ENCODE measurements around the gene KCNA2.

Gene KCNA2

DNA sequence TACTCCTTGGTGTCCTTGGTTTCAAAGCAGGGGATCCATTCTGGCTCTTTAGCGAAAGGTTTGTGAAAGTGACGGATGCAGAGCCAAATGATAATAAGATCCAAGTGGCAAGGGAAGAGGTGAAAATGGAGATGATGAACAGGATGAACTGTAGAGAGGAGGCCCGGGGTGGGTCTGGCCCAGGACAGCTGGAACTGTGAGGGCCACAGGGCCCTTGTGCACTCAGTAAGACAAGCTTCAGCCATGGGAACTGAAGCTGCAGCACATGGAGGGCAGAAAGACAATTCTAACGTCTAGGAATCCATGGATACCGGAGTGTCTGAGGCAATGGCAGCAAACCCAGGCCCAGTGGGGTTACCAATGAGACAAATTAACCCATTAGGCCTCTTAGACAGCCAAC is 4.8 kb downstream of the KCNA2 start:
- no peak for DNase-seq

DNA sequence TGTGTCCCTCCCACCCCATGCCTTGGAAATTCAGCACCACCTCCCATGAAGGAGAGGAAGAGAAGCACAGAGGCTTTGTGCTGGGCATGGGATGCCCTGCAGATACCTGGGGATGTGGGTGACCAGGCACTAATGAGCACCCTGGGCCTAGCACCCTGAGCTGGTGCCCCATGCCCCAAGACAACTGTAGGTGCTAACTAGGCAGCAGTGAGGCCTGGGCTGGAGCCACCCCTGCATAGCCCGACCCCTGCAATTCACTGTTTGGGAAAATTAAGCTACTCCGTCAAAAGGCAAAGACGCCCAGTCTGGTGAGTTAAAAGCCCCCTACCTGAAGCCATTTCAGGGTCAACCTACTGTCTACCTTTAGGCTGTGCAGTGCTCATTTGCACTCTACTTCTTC is 5.4 kb downstream of the KCNA2 start:
- DNase-seq = no peak

DNA sequence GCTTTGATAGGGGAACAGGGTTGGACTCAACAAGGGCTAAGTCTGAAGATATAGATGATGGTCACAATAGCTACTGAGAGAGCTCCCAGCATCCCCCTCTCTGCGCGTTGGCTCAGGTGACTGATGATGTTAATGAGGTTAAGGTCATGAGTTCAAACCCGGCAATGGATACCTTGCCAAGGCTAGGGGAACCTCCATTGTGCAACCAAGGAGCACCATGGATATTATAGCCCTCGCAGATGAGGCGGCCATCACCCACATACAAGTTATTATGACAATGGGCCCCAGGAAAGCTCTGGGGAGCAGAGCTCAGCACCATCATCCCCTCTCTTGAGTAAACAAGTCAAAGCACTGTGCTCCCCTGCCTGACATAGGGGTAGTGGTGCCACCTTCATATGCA is 8.2 kb downstream of the KCNA2 start:
- no peak for DNase-seq

DNA sequence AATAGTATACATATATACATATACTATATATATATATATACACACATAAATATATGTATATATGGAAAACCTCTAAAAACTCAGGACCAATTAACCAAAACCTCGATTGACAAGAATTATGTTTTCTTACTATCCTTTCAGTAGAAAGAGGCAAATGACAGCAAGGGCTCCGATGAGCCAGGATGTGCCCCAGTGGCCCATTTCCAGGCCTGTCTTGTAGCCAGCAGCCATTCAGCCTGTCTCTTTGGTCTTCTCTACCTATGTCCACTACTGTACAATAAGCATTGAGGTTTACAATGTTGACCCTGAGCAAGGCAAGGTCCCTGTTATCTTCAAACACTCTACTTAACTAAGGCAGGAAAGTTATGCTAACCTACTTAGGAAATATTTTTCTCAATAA is 9.8 kb downstream of the KCNA2 start:
- no peak for DNase-seq

DNA sequence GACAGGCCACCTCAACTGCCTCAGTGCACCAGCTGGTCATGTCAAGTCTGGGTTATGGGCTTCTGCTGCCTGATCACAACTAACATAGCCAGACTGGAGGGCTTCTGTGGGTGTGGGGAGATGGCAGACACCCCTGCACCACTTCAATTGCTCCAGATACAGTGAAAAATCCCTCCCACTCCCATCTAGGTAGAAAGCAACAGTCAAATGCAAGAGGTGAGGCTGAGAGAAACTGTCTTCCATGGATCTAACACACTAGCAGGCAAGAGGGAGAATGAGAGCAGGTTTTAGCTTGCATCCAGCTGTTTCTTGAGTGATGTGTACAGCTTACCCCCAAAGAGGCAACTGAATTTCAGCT is 10.8 kb downstream of the KCNA2 start:
- no peak for DNase-seq

DNA sequence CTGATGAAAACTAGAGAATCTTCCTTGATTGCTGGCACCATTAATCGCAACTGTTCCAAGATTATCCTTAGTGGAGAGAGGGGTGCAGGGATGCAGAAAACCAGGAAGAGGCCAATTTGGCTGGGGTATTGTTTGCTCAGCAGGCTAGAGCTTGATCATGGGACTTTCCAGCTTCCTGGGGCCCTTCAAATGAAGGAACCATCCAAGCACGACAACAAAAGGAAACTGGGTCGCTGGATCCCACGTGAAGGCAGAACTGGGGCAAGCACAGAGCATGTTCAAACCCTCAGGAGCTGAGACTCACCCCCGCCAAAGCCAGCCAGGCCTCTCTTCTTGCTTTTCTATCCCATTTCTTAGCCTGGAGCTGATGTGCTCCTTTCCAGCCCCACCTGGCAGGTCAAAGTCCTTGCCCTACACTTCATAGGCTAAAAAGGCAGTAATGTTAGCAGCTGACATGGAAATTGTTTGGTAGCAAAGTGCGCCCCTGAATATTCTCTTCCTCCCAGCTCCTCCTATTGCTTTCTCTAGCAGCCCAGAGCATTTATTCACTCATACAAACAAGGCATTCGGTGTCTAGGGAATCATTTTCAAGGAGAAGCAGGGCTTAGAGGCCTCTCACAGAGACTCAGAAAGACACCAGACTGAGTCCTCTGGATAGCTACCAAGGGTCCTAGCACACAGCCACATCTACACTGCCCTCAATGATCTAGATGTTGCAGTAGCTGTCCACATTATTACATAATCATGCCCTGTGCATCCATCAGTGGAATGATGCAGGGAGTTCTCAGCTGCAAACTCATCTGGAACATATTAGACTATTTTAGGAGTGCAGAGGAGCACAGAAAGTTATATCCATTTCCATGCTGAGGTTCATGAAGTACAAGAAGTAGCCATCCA is 11.5 kb downstream of the KCNA2 start:
- no peak for DNase-seq

DNA sequence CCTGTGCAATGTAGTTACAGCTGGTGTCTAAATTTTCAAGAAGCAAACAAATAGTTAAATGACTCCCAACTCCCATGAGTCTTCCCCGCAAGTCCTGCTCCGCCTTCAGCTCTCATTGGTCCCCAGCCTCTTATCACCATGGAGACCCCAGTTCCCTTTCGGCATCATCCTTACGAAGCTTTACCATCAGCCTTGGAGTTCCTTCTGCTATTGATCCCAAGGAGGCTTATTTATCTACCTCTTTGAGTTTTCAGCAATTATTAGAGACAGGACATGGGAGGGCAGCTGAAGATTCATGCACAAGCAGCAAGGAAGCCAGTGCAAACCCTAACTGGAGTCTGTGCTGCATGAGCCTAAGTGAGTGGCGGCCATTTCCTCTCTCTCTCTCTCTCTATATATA is 12.3 kb downstream of the KCNA2 start:
- DNase-seq = no peak

DNA sequence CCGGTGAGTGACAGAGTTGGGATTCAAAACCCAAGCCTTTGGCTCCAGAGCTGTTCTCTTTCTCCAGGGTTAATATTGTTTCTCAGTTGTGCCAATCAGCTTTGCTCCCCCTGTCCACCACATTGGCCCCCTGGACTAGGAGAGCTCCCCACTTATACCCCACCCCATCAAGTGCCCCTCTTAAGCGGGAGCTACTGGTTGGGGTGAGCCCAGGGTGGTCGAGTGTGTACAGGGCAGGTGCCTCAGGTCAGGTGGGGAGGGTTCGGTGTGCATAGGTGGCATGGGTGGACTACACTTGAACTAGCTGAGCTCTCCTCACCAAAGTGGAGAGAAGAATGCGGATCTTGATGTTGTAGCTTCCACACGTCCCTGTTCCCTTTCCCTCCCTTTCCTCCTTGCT is 14.2 kb downstream of the KCNA2 start:
- no peak for DNase-seq

DNA sequence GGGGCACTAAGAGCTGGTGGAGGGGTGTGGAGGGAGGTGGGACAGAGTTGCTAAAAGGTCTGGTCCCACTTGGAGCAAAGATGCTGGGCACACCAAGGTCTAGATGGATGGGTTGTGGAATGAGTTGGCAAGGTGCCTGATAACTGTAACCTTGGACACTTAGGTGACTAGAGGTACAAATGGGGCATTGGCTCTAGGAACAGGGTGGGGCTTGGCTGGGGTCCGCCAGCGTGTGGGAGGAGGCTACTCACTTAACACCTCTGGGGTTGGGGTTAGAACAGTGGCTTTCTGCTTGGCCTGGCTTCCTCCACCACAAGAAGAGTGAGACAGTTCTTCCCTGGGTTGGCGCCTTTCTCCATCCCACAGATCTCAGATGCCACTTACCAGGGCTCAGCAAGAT is 17.2 kb downstream of the KCNA2 start:
- no peak for DNase-seq

DNA sequence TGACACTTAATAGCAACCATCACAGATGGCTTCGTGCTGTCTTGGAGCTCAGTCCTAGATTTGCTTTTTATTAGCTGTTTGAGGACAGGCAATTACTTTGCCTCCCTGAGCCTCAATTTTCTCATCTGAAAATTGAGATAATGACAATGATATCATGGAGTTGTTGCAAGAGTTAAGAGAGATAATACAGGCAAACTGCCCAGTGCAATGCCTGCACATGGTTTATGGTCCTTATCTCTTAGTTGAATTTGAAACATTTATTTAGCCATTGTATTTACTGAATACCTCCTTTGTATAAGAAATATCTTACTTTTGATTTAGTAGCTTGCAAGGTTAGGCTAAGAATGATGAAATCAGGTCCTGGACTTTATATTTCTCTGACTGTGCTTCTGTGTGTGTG is 17.7 kb downstream of the KCNA2 start:
- no peak for DNase-seq

DNA sequence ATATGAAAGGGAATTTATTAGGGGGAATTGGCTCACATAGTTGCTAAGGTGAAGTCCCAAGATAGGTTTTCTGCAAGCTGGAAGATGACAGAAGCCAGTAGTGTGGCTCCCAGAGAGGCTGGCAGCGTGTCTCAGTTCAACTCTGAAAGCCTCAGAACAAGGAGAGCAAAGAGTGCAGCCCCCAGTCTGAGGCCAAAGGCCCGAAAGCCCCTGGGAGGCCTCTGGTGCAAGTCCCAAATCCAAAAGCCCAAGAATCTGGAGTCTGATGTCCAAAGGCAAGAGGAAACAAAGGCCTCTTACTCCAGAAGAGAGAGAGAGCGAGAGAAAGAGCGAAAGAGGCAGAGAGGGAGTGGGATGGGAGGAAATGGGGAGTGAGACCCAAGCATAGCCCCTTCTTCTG is 18.3 kb downstream of the KCNA2 start:
- no peak for DNase-seq

DNA sequence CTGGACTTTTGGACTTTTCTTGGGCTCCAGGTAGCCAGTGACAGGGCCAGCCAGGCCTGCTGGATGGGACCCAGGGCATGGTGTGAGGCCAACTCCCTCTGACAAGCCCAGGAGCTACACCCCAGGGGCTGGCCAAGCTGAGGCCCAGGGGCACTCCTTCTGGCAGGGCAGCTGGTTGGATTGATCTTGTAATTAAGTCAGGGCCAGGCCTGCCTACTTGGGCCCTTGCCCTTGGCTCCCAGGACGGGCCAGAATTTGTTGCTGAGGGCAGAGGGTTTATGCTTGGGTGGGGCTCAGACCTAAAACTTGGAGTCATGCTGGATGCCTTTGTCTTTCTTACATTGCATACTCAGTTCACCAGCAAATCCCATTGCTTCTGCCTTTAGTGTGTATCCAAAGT is 20.7 kb downstream of the KCNA2 start:
- no peak for DNase-seq

DNA sequence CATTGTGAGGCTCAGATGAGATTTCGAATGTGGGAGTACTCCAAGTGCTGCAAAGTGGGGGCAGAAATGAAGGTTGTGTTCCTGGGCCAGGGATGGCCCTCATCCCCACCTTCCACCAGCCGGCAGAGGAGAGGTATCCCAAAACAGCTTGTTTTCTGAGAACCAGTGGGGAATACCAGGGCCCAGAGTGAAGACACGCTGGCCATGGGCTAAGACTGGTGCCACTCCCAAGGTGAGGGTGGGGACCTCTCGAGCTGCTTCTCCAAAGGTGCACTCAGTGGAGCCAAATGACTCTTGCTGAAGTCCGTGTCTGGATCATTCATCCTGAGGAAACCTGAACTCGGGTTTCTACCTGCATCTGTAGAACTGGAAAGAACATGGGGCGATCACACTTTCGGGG is 22.1 kb downstream of the KCNA2 start:
- DNase-seq = no peak

DNA sequence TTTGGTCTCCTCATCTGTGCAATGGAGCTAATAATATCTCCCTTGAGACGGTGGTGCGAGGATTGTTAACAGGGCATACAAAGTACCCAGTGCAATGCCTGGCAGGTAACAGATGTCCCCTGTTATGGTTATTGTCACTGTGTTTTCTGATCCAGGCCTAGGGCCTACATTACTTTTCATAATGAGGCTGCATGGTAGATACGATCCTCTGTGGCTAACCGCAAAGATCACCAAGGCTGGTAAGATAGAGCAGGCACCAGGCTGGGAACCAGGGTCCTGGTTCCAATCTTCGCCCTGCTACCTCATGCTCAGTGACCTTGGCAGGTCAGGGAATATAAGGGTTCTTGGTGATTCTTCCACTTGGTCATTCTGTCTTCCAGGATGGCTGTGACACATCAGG is 22.7 kb downstream of the KCNA2 start:
- DNase-seq = no peak

DNA sequence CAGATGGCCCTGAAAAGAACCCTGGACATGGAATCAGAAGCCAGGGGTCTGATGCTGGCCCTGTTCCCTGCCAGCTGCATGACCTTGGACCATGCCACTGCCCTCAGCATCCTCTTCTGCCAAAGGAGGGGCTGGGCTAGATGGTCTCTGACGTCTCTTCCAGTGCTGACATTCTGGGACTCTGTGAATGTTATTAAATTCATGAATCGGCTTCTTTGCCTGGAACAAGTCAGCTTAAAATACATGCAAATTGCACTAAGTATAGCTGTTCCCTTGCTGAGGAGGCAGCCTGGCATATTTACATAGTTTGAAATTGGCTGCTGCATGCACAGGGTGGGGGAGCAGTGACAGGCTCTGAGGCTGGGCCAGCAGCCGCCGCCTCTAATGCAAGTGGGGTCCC is 23.8 kb downstream of the KCNA2 start:
- no peak for DNase-seq

DNA sequence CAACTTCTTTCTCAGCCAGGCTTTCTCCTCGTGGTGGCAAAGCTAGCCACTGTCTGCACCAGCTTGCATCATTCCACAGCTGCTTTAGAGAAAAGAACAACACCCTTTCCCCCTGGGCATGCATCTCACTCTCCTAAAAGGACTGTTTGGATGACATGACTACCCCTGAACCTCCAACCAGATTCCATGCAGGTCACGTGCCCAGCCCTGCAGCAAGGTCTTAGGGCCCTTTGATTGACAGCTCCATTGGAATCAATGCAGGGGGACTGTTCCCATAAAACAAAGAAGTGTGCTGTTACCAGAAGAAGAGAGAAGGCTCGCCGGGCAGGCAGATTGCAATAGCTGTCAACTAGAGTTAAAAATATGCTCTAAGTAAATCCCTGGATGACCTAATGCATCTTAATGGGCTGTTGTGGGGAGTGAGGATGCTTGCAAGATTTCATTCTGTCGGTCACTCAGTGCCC is 24.4 kb downstream of the KCNA2 start:
- no peak for DNase-seq

DNA sequence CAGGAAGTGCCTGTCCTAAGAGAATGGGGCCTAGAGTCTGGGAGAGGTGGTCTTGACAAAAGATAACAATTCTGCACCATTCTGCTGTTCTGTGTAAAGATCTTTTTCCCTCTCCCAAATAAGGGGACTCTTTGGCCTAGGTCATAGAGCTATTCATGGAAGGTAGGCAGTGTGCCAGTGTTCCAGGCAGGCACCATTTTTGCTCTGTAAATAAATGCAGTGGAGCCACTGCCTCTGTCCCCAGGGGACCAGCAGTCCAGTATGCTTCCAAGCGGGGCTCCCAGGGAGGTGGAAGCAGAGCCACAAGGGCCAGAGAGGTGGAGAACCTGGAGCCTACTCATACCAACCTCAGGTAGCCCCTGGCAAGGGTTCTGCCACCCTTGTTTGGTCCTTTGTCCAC is 25.9 kb downstream of the KCNA2 start:
- DNase-seq = no peak

DNA sequence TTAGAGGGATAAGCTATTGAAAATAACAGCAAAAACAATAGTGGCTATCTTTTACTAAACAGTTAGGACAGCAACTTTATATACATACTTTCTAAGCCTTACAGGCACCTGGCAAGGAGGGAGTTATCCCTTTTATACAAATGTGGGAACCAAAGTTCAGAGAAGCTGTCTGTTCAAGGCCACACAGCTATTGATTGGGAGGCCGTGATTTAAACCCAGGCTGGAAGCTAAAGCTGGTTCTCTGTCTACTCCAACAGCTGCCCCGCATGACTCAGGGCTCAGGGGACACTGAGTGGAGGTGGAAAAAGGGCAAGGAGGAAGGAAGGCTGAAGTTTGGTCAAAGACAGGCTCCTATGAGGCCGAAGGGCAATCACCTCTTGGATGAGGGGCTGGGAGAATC is 26.7 kb downstream of the KCNA2 start:
- DNase-seq = no peak

DNA sequence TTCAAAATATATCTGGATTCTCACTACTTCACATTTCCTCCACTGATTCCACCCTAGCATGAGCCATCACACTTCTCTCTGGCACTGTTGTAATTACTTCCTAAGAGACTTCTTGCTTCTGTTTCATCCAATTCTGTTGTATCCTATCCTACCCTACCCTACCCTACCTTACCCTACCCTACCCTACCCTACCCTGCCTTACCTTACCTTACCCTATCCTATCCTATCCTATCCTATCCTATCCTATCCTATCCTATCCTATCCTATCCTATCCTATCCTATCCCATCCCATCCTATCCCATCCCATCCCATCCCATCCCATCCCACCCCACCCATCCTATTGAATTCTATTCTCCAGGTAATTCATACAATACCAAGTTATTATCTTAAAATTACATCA is 29.7 kb downstream of the KCNA2 start:
- no peak for DNase-seq

DNA sequence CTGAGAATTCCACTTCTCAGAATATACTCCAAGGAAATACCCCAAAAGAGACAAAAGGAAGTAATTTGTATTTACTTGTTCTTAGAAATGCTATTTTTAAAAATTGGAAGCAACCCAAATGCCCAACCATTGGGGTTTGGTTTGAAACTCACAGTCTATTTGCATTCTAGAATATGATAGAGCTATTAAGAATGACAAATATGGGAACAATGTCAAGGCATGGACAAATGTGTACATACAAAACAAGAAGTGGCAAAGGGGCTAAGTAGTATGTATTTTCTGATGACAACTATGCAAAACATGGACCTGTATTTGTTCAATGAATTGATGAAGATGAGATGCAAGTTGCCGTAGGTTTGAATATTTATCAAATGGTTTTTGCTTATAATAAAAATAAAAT is 32.8 kb downstream of the KCNA2 start:
- DNase-seq = no peak

DNA sequence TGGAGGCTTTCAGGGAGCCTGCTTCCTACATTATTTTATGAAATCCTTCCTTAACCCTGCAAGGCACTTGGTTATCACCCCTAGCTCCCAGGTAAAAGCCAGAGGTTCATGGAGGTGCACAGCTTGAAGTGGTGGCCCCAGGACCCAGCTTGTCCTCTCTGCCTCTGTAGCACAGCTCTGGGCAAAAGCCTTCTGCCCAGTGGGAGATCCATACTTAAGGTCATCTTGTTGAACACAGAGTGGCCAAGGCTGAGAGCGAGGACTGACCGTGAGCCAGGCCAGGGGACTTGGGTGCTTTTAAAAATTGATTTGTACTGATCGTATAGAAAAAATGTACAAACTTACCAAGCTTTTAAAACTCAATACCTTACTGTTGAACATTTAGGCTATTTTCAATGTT is 33.4 kb downstream of the KCNA2 start:
- no peak for DNase-seq

DNA sequence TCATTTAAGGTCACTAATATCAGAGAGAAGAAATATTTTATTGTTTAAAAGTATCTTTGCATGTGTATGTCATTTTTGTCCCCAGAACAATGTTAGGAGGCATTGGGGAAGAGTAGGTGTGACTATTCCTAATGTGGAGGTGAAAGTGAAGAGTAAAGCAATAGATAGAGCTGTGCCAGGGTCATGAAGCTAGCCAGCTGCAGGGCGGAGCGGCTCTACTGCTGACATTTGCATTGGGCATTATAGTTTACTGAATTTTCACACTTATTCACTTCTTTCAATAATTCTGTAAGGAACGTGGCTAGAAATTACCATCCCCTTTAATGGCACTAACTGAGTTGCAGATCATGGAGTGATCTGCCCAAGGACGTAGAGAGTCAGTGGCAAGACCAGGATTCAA is 35.3 kb downstream of the KCNA2 start:
- no peak for DNase-seq

DNA sequence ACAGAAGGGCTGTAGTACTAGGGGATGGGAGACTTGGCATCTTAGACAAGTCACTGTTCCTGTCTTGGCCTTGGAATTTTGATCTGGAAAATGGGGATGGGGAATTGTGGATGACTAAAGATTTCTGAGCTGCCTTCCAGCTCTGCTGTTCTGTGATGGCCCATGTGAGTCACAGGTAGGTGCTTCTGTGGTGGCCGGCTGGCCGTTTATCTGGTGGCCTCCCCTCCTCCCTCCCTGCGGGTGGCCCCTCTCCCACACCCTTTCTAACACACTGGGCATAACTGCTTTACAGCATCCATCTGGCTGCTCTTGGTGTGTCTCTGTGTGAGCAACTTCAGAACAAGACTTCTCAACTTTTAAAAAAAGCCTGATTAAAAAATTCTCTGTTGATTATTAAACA is 35.9 kb downstream of the KCNA2 start:
- DNase-seq = no peak

DNA sequence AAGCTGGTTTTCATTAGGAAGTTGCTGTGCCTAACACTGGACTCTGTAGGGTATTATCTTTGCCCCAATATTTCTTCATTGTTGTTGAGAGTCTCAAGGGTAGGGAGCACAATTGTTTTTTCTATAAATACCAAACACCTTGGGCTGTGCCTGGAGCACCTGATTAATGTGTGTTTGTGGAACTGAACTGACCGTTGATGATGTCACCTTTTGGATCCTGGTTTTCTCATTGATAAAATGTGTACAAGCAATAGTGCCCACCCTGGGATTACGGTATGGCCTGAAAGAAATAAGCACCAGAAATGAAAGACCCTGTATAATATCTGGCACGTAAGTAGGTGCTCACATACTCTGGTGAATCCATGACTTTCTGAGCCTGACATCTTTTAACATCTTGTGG is 39.3 kb downstream of the KCNA2 start:
- DNase-seq = no peak

DNA sequence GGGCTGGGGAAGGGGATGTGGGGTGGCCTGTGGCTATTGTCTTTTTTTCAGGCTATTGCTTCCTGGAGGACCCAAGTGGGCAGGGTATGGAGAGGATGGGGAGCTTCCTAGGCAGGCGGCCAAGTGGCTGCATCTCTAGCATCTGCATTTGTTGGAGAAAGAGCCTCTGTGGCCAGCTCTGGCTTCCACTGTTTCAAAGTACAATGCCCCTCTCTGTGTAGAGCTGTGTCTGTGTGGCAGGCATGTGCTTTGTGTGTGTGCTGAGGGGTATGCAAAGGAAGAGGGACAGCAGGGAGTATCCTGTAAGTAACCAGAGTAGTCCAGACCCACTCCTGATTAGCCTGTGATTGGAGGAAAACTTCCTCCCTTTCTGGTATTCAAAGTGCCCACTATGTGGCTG is 40.6 kb downstream of the KCNA2 start:
- DNase-seq = no peak

All from stimulated activated CD4-positive, alpha-beta T cell treated with anti-CD3 and anti-CD28 coated beads, Interleukin-4, amount 100 ng/mL, for 4 hours (primary cell).